GM21423 (cell line): ENCODE measurements around the gene ARHGEF6.
"Not testable (repeated sequence)": the region's sequence is repeated elsewhere in the genome, so short reads cannot be mapped to it uniquely, and the experiment has no call there.

ENCODE experiments used
- ATAC-seq: cut with Tn5 transposase; IDR thresholded peaks from one replicate; pipeline ENCODE4 v1.9.1; 2021; ENCODE audit warnings: mild to moderate bottlenecking, moderate library complexity; ENCODE audit not compliant: unreplicated experiment

Gene ARHGEF6

GRCh38 chrX:136780763-136781162 is at the start of gene ARHGEF6:
Gene ARHGEF6, minus strand, starts transcription at chrX:136780932. Its CDS starts 50 bp downstream, at chrX:136780882.
- ATAC-seq: peak; percentile 54

GRCh38 chrX:136829413-136829812 is 48.7 kb upstream of the ARHGEF6 start:
- no peak for ATAC-seq

- no peak for ATAC-seq
These were observed 48.1 kb upstream of the ARHGEF6 start for GRCh38 chrX:136828830-136829229.

- no peak for ATAC-seq
These were observed 46.3 kb upstream of the ARHGEF6 start for GRCh38 chrX:136827026-136827425.

GRCh38 chrX:136825771-136826170 is 45.0 kb upstream of the ARHGEF6 start:
- no peak for ATAC-seq

- ATAC-seq: no peak
These were observed 42.4 kb upstream of the ARHGEF6 start for GRCh38 chrX:136823175-136823574.

- no peak for ATAC-seq
These were observed 41.8 kb upstream of the ARHGEF6 start for GRCh38 chrX:136822337-136823095.

GRCh38 chrX:136819756-136820155 is 39.0 kb upstream of the ARHGEF6 start:
- ATAC-seq: not testable (repeated sequence)

GRCh38 chrX:136819031-136819703 is 38.4 kb upstream of the ARHGEF6 start:
- ATAC-seq: no peak

- ATAC-seq: no peak
These were observed 36.2 kb upstream of the ARHGEF6 start for GRCh38 chrX:136816975-136817374.

GRCh38 chrX:136814847-136815750 is 34.4 kb upstream of the ARHGEF6 start:
- ATAC-seq: no peak

- ATAC-seq: no peak
These were observed 31.6 kb upstream of the ARHGEF6 start for GRCh38 chrX:136812286-136812685.

GRCh38 chrX:136810493-136810892 is 29.8 kb upstream of the ARHGEF6 start:
- ATAC-seq: no peak

GRCh38 chrX:136806891-136807410 is 26.2 kb upstream of the ARHGEF6 start:
- ATAC-seq: no peak

- no peak for ATAC-seq
These were observed 21.8 kb upstream of the ARHGEF6 start for GRCh38 chrX:136802515-136802914.

- no peak for ATAC-seq
These were observed 17.1 kb upstream of the ARHGEF6 start for GRCh38 chrX:136797787-136798186.

- not testable (repeated sequence) for ATAC-seq
These were observed 14.4 kb upstream of the ARHGEF6 start for GRCh38 chrX:136795132-136795531.

- ATAC-seq: not testable (repeated sequence)
These were observed 13.9 kb upstream of the ARHGEF6 start for GRCh38 chrX:136794660-136795059.

GRCh38 chrX:136794080-136794479 is 13.3 kb upstream of the ARHGEF6 start:
- ATAC-seq: no peak

- ATAC-seq: no peak
These were observed 9.1 kb upstream of the ARHGEF6 start for GRCh38 chrX:136789856-136790255.

- no peak for ATAC-seq
These were observed 3.5 kb upstream of the ARHGEF6 start for GRCh38 chrX:136784231-136784630.
